Fibroblast of villous mesenchyme (primary cell): ENCODE measurements around the gene OR13H1. TPM values are rescaled to one million over a fixed set of nuclear protein-coding genes. Genes with fewer than 3 reads are reported as not detected.
A peak's percentile ranks its signal among the peaks of the same experiment; 100 is the strongest.

Experiments
- DNase-seq: peaks from one replicate; pipeline ENCODE4 v3.0.0-alpha.2; 2010; ENCODE audit warnings: low read depth
- H3K4me3 ChIP-seq: 2 replicates; pipeline ENCODE4 v1.5.1; 2011; ENCODE audit warnings: low read depth, mild to moderate bottlenecking, low read length
- total RNA-seq: library from RNA; depleted of rRNA; stranded (reverse); fragments of >200 nt; gene quantifications from 2 replicates; pipeline ENCODE4 v1.2.3, GENCODE V29; 2012
- TF ChIP-seq, protein P1 (sequence below): IDR thresholded peaks from 2 replicates; pipeline ENCODE4 v1.5.1; 2012; ENCODE audit warnings: low read depth, mild to moderate bottlenecking, low read length; ENCODE audit not compliant: insufficient read depth

Gene OR13H1
- total RNA-seq, 1 donor = not detected

DNA sequence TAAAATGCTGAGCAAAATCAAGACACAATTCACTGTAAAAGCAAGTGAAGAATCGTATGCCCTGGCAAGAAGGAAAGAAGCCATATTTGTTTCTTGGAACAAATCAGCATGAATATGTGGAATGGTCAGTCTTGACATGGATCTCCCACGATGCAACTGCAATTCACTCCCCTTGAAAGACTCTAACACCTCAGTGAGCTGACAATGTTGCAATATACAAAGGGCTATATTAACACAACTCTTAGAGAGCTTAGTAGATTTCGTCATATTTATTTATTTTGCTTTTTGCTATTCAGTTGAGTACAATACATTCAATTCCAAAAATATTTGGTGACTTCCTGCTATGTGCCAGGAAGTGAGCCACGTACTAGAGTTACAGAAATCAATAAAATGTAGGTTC, 14.7 kb downstream of the OR13H1 start:
- DNase-seq = no peak
- TF ChIP-seq, protein P1, sequence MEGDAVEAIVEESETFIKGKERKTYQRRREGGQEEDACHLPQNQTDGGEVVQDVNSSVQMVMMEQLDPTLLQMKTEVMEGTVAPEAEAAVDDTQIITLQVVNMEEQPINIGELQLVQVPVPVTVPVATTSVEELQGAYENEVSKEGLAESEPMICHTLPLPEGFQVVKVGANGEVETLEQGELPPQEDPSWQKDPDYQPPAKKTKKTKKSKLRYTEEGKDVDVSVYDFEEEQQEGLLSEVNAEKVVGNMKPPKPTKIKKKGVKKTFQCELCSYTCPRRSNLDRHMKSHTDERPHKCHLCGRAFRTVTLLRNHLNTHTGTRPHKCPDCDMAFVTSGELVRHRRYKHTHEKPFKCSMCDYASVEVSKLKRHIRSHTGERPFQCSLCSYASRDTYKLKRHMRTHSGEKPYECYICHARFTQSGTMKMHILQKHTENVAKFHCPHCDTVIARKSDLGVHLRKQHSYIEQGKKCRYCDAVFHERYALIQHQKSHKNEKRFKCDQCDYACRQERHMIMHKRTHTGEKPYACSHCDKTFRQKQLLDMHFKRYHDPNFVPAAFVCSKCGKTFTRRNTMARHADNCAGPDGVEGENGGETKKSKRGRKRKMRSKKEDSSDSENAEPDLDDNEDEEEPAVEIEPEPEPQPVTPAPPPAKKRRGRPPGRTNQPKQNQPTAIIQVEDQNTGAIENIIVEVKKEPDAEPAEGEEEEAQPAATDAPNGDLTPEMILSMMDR = no peak
- no peak overlapping the region for H3K4me3 ChIP-seq

GRCh38 chrX:131564553-131565229, 20.8 kb downstream of the OR13H1 start:
- H3K4me3 ChIP-seq = no peak overlapping the region
- DNase-seq = no peak
- TF ChIP-seq, protein P1 = no peak

DNA sequence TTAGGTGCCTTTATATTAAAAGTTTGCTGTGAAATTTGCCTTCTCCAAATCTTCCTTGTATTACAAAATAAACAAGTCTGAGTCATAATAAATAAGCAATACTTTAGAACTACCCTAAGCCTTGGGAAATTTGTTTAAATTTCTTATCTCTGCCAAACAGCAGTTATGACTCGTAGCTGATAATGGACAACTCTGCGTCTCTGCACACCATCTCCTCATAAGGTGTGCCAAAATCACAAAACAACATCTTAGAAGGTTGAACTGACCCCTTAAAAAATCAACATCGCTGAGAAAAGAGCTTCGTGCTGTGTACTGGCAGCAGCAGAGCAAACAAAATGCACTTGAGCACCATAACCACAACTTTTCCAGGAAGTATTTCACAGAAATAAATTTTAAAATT, 22.0 kb downstream of the OR13H1 start:
- H3K4me3 ChIP-seq = no peak overlapping the region
- TF ChIP-seq, protein P1 = no peak
- DNase-seq = peak; percentile 25

DNA sequence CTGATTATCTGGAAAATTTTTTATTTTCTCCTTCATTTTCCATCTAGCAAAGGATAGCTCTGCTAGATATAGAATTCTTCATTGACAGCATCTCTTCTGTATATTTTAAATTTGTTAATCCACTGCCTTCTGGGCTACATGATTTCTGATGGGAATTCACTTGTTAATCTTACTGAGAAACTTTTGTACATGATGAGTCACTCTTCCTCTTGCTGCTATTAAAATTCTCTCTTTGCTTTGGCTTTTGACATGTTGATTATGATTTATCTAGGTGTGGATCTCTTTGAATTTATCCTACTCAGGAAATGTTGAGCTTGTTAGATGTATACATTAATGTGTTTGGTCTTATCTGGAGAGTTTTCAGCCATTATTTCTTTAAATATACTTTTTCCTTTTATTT, 27.5 kb downstream of the OR13H1 start:
- TF ChIP-seq, protein P1 = no peak
- peak; percentile 16 for DNase-seq
- H3K4me3 ChIP-seq = no peak overlapping the region

GRCh38 chrX:131572372-131573014, 28.6 kb downstream of the OR13H1 start:
- TF ChIP-seq, protein P1 = no peak

DNA sequence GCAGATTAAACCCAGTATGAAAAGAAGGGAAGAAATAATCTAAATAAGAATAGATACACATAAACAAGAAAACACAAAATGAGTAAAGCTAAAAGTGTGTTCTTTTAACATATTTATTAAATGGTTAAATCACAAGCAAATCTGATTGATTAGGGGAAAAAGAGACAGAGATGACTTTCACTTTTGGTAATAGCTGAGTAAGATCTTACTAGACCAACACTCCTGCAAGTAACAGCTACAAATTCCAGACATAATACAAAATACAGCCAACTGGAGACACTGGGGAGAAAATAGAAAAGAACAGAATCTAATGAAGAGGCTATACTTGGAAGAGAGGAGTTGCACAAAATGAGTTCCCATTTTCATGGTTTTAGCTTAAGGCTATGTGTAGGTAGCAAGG, 33.5 kb downstream of the OR13H1 start:
- peak overlapping the region; percentile 62 for H3K4me3 ChIP-seq
- DNase-seq = peak; percentile 3
- TF ChIP-seq, protein P1 = no peak

More at GRCh38 chrX:131572372-131573014, 28.6 kb downstream of the OR13H1 start:
- peak; percentile 36 for DNase-seq
- no peak overlapping the region for H3K4me3 ChIP-seq
